ENCODE results near the gene ACY1. TPM values are rescaled to one million over a fixed set of nuclear protein-coding genes. Genes with fewer than 3 reads are reported as not detected.

Gene ACY1
- total and polyA plus RNA-seq, 2 donors (not counting 3 experiments of a cell fraction or from before 2014, with no cell fraction given): 13.4 to 32.9 TPM

DNA sequence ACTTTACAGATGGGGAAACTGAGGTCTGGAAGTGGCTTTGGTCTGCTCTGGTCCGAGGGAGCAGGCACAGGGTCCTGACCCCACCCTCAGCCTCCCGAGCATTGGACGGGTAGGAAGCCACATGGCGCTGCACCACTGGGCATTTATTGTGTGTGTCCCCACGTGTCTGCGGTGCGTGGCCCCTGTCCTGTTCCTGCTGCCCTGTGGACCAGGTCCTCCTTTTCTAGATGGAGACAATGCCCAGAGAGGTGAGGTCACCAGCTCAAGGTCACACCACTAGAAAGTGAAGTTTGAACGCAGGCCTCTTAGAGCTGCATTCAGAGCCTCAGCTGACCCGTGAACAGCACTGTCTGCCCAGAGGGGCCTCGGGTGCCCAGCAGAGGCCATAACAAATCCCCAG is 46.2 kb downstream of the ACY1 start:
- H4K20me1 ChIP-seq (replicated peaks; ENCODE audit: control insufficient read depth, extremely low read depth, insufficient read depth, low read length): no peaks in the 10 kb centered on the region
- dilution Hi-C loops (cut with MboI; ENCODE audit: extremely low pct_ligation_motif_present, low sequenced_read_pairs): no loop called here
- CTCF ChIA-PET: interaction anchor here (1.6 to 2.2 kb wide), 3 partner anchors 12 to 93 kb away, joined by 3 to 7 read pairs (median 7); no protein-coding TSS in a partner anchor
- no peaks in the 10 kb centered on the region for H3K79me2 ChIP-seq (ENCODE audit: control insufficient read depth, insufficient read depth, low read length)
- FAIRE-seq (no peak), DNase-seq (ENCODE audit: low read depth, low spot score) (no peak)
- H3K9me1 ChIP-seq (replicated peaks; ENCODE audit: control insufficient read depth, extremely low read depth, insufficient read depth, low read length): no peaks in the 10 kb centered on the region
- no peaks in the 10 kb centered on the region for H3K27me3 ChIP-seq (ENCODE audit: control insufficient read depth in 2 of 2, insufficient read depth in 2 of 2, low read length in 2 of 2)
- TF ChIP-seq JUN (IDR thresholded peaks at IDR 0.05; ENCODE audit: borderline replicate concordance, insufficient read depth, insufficient read length, low read depth): no peak
- no peaks in the 10 kb centered on the region for H3K9me3 ChIP-seq (replicated peaks; ENCODE audit: control insufficient read depth, insufficient read depth, low read length)
- H3K4me2 ChIP-seq (ENCODE audit: insufficient read depth, low read length): no peak overlapping the region
- H3K9ac ChIP-seq (replicated peaks; ENCODE audit: extremely low read depth, insufficient read depth, low read length): no peak overlapping the region
- no peak overlapping the region for H2AFZ ChIP-seq (ENCODE audit: low read depth, low read length)
- H3K27ac ChIP-seq (ENCODE audit: insufficient read depth, low read depth, low read length): no peak overlapping the region
- no peaks in the 10 kb centered on the region for H3K4me1 ChIP-seq (ENCODE audit: control insufficient read depth, extremely low read depth, insufficient read depth, low read length)
- no peak overlapping the region for H3K4me3 ChIP-seq (replicated peaks in 1 of 3; ENCODE audit: insufficient read depth in 1 of 3, low read depth in 1 of 3, low read length in 3 of 3)
- intact Hi-C loops (cut with micrococcal nuclease): no loop called here
- POLR2A ChIA-PET: no interaction called here
- H3K36me3 ChIP-seq (ENCODE audit: control insufficient read depth in 2 of 2, extremely low read depth in 1 of 2, insufficient read depth in 2 of 2, low read length in 2 of 2): no peaks in the 10 kb centered on the region
- no TSS peak for BruUV-seq (replicated peaks)

DNA sequence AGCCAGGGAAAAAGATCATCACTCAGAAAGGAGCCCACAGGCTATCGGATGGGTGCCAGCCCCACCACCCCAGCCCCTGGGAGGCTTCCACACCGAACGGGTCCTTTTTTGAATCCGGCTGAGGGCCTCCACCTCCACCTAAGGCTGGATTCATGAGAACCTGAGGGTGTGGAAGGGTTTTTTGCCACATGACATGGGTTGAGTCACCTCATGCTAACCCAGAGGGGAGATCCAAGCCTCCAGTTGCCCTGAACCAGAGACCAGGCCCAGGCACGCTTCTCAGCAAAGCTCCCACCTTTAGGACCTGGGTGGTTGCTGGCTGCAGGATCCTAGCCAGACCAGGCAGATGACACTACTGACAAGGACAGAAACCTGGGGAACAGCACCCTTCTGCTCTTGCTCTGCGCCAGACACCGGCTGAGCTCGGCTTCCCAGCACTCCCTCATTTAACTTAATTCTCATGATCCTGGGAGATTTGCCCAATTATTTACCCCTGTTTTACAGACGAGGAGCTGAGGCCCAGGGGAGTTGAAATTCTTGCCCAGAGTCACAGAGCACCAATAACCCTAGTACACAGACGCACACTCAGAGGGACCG is 47.5 kb downstream of the ACY1 start:
- H4K20me1 ChIP-seq (replicated peaks; ENCODE audit: control insufficient read depth, extremely low read depth, insufficient read depth, low read length): no peaks in the 10 kb centered on the region
- BruUV-seq (replicated peaks): no TSS peak
- ChIA-PET CTCF (interaction anchor here (1.2 to 3.2 kb wide), 2 partner anchors 16 to 22 kb away, joined by 3 to 13 read pairs; no protein-coding TSS in a partner anchor), POLR2A (no interaction called here)
- no peaks in the 10 kb centered on the region for H3K9me3 ChIP-seq (replicated peaks; ENCODE audit: control insufficient read depth, insufficient read depth, low read length)
- H3K36me3 ChIP-seq (ENCODE audit: control insufficient read depth in 2 of 2, extremely low read depth in 1 of 2, insufficient read depth in 2 of 2, low read length in 2 of 2): no peaks in the 10 kb centered on the region
- no peak overlapping the region for H3K9ac ChIP-seq (replicated peaks; ENCODE audit: extremely low read depth, insufficient read depth, low read length)
- no peaks in the 10 kb centered on the region for H3K9me1 ChIP-seq (replicated peaks; ENCODE audit: control insufficient read depth, extremely low read depth, insufficient read depth, low read length)
- no peak overlapping the region for H2AFZ ChIP-seq (ENCODE audit: low read depth, low read length)
- dilution Hi-C loops (cut with MboI; ENCODE audit: extremely low pct_ligation_motif_present, low sequenced_read_pairs) (no loop called here), intact Hi-C loops (cut with micrococcal nuclease) (no loop called here)
- H3K4me3 ChIP-seq (replicated peaks in 1 of 3; ENCODE audit: insufficient read depth in 1 of 3, low read depth in 1 of 3, low read length in 3 of 3): no peak overlapping the region
- H3K27ac ChIP-seq (ENCODE audit: insufficient read depth, low read depth, low read length): no peak overlapping the region
- no peak for DNase-seq (ENCODE audit: low read depth, low spot score)
- H3K4me1 ChIP-seq (ENCODE audit: control insufficient read depth, extremely low read depth, insufficient read depth, low read length): no peaks in the 10 kb centered on the region
- H3K27me3 ChIP-seq (ENCODE audit: control insufficient read depth in 2 of 2, insufficient read depth in 2 of 2, low read length in 2 of 2): no peaks in the 10 kb centered on the region
- no peak for FAIRE-seq
- no peaks in the 10 kb centered on the region for H3K79me2 ChIP-seq (ENCODE audit: control insufficient read depth, insufficient read depth, low read length)
- no peak overlapping the region for H3K4me2 ChIP-seq (ENCODE audit: insufficient read depth, low read length)
- TF ChIP-seq POLR2A (IDR thresholded peaks at IDR 0.05; ENCODE audit: low read depth, low read length) (no peak), FOS (IDR thresholded peaks at IDR 0.05; ENCODE audit: borderline replicate concordance, insufficient read depth, low read length) (no peak), JUN (IDR thresholded peaks at IDR 0.05; ENCODE audit: borderline replicate concordance, insufficient read depth, insufficient read length, low read depth) (no peak), MYC (IDR thresholded peaks at IDR 0.05; ENCODE audit: low read depth, low read length) (no peak)
- TF ChIP-seq, protein P1, sequence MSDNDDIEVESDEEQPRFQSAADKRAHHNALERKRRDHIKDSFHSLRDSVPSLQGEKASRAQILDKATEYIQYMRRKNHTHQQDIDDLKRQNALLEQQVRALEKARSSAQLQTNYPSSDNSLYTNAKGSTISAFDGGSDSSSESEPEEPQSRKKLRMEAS (IDR thresholded peaks at IDR 0.05; ENCODE audit: insufficient read depth, insufficient read length): no peak
- TF ChIP-seq, protein P2, sequence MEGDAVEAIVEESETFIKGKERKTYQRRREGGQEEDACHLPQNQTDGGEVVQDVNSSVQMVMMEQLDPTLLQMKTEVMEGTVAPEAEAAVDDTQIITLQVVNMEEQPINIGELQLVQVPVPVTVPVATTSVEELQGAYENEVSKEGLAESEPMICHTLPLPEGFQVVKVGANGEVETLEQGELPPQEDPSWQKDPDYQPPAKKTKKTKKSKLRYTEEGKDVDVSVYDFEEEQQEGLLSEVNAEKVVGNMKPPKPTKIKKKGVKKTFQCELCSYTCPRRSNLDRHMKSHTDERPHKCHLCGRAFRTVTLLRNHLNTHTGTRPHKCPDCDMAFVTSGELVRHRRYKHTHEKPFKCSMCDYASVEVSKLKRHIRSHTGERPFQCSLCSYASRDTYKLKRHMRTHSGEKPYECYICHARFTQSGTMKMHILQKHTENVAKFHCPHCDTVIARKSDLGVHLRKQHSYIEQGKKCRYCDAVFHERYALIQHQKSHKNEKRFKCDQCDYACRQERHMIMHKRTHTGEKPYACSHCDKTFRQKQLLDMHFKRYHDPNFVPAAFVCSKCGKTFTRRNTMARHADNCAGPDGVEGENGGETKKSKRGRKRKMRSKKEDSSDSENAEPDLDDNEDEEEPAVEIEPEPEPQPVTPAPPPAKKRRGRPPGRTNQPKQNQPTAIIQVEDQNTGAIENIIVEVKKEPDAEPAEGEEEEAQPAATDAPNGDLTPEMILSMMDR (IDR thresholded peaks at IDR 0.05; ENCODE audit: extremely low read depth in 1 of 2, insufficient read depth in 1 of 2, low read depth in 1 of 2, low read length in 2 of 2): no peak

Data from endothelial cell of umbilical vein (primary cell).